Neutrophil (primary cell): ENCODE data around the gene ENOX1.

ENCODE experiments used
- H3K27ac ChIP-seq: fragments of 200-600 bp; sonication (generic); 2 replicates; pipeline ENCODE4 v1.5.1; 2016; ENCODE audit warnings: mild to moderate bottlenecking, moderate library complexity
- H3K27me3 ChIP-seq: fragments of 200-600 bp; sonication (generic); 2 replicates; pipeline ENCODE4 v1.6.0; 2016; ENCODE audit warnings: mild to moderate bottlenecking
- H3K36me3 ChIP-seq: fragments of 200-600 bp; sonication (generic); 2 replicates; pipeline ENCODE4 v1.5.1; 2017
- H3K4me1 ChIP-seq, 2 experiments: fragments of 200-600 bp in 1 of 2; sonication (generic) in 1 of 2; 1 replicate in 1 of 2; 2 replicates in 1 of 2; pipeline versions ENCODE4 v1.5.1 to v1.6.1; 2013 to 2016; ENCODE audit warnings: low read depth in 1 of 2, low read length in 1 of 2, mild to moderate bottlenecking in 1 of 2, moderate library complexity in 1 of 2; ENCODE audit not compliant: control insufficient read depth in 1 of 2, insufficient read depth in 1 of 2
- H3K4me3 ChIP-seq, 2 experiments: fragments of 200-600 bp in 1 of 2; sonication (generic) in 1 of 2; 1 replicate in 1 of 2; 2 replicates in 1 of 2; pipeline ENCODE4 v1.5.1; 2013 to 2016; ENCODE audit warnings: low read depth in 1 of 2, low read length in 1 of 2, mild to moderate bottlenecking in 1 of 2, moderate library complexity in 1 of 2
- H3K9me3 ChIP-seq: fragments of 200-600 bp; sonication (generic); 2 replicates; pipeline ENCODE4 v1.5.1; 2016
- TF ChIP-seq, protein P1 (sequence below): fragments of 200-600 bp; sonication (generic); IDR thresholded peaks from 2 replicates; pipeline ENCODE4 v1.5.1; 2016; ENCODE audit warnings: antibody characterized with exemption

Gene ENOX1

DNA sequence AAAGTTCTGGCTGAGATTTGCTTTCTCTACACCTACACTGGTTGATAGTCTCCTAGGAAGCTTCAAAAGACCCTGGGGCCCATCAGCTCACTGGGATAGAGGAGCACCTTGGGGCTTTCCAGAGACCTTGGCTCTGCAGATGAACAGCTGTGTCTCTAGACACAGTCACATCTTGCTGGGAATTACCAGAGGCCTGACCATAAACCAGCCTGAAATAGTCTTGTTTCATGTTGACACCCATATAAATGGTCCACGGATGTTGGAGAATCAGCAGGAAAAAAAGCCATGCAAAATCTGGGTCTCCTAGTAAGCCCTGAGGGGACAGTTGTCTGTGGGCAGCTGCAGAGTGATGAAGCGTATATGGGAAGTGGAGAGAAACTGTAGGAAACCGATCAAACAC is 555.8 kb downstream of the ENOX1 start:
- Histone ChIP-seq H3K27ac (no peak overlapping the region), H3K9me3 (no peaks in the 10 kb centered on the region), H3K4me3 (no peak overlapping the region), H3K27me3 (no peaks in the 10 kb centered on the region), H3K4me1 (no peaks in the 10 kb centered on the region), H3K36me3 (no peaks in the 10 kb centered on the region)
- TF ChIP-seq, protein P1, sequence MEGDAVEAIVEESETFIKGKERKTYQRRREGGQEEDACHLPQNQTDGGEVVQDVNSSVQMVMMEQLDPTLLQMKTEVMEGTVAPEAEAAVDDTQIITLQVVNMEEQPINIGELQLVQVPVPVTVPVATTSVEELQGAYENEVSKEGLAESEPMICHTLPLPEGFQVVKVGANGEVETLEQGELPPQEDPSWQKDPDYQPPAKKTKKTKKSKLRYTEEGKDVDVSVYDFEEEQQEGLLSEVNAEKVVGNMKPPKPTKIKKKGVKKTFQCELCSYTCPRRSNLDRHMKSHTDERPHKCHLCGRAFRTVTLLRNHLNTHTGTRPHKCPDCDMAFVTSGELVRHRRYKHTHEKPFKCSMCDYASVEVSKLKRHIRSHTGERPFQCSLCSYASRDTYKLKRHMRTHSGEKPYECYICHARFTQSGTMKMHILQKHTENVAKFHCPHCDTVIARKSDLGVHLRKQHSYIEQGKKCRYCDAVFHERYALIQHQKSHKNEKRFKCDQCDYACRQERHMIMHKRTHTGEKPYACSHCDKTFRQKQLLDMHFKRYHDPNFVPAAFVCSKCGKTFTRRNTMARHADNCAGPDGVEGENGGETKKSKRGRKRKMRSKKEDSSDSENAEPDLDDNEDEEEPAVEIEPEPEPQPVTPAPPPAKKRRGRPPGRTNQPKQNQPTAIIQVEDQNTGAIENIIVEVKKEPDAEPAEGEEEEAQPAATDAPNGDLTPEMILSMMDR = no peak

DNA sequence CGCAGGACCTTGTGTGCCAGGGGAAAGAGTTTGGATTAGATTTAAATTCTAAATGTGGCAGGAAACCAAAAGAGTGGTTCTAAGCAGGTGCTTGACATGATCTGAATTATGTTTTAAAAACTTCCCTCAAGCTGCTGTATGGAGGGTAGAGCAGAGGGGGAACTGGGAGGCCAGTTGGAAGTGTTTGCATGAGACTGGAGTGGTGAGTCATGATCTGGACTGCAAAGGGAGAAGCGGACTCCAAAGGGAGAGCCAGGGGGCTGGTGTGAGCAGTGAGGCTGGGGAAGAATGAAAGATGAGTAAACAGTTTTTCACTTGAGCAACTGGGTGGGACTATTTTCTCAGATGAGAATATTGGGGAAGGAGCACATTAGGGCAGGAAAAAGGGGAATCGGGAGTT is 557.3 kb downstream of the ENOX1 start:
- Histone ChIP-seq H3K9me3 (no peaks in the 10 kb centered on the region), H3K36me3 (no peaks in the 10 kb centered on the region), H3K4me3 (no peak overlapping the region), H3K27me3 (no peaks in the 10 kb centered on the region), H3K4me1 (no peaks in the 10 kb centered on the region), H3K27ac (no peak overlapping the region)
- TF ChIP-seq, protein P1 = no peak

DNA sequence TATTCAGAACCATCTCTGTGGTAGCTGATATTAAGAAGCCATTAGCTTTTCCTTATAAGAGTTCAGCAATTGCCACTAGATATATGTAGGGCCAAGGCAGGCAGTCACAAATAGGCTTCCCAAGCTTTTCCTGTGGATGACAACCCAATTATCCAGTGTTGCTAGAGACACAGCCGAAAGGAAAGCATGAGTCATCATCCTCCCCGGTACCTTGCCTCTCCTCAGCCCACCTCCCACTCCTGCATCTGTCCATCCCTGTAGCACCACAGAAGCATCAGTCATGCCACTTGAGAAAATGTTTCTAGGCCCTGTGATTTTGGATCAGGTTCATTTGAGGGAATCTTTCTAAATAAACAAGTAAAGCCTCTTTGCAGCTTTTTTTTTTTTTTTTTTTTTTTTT is 559.1 kb downstream of the ENOX1 start:
- H3K27ac ChIP-seq = no peak overlapping the region
- H3K9me3 ChIP-seq = no peaks in the 10 kb centered on the region
- no peaks in the 10 kb centered on the region for H3K27me3 ChIP-seq
- TF ChIP-seq, protein P1 = no peak
- H3K36me3 ChIP-seq = no peaks in the 10 kb centered on the region
- H3K4me1 ChIP-seq = no peaks in the 10 kb centered on the region
- no peak overlapping the region for H3K4me3 ChIP-seq

DNA sequence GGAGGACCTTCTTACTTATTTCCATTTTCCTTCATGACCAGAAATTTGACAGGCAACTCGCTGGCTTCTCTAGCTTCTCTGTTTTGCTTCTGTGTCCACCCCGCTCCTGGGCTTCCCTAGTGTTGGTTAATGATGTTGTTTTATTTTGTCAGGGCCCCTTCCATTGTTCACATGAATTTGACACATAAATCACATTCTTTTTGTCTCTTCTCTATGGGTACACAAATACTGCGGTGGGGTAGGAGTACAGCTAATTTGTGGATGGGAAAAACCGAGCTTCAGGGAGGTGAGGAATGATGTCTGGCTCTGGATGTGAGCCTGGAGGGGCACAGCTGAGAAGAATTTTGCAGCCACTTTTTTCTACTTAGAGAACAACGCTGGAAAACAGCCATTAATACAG is 563.6 kb downstream of the ENOX1 start:
- Histone ChIP-seq H3K27me3 (no peaks in the 10 kb centered on the region), H3K4me3 (no peak overlapping the region), H3K9me3 (no peaks in the 10 kb centered on the region), H3K4me1 (no peaks in the 10 kb centered on the region), H3K36me3 (no peaks in the 10 kb centered on the region), H3K27ac (no peak overlapping the region)
- TF ChIP-seq, protein P1 = no peak

DNA sequence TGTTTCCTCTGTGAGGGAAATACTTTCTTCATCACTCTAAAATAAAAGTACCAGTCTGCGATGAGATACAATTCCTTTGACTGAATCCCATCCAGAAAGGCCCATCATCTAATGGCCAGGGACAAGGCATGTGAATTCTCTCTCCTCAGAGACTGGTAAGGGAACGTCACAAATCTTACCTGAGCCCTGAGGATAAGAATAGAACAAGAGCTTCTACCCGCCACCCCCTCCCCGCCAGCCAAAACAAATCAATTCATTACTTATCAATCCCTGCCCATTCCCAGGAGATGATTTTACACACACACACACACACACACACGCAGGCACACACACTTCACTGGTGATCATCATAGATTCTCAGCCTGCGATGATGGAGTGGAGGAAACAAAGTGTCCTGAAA is 564.7 kb downstream of the ENOX1 start:
- no peaks in the 10 kb centered on the region for H3K4me1 ChIP-seq
- no peaks in the 10 kb centered on the region for H3K36me3 ChIP-seq
- H3K9me3 ChIP-seq = no peaks in the 10 kb centered on the region
- TF ChIP-seq, protein P1 = no peak
- H3K27me3 ChIP-seq = no peaks in the 10 kb centered on the region
- no peak overlapping the region for H3K4me3 ChIP-seq
- no peak overlapping the region for H3K27ac ChIP-seq

DNA sequence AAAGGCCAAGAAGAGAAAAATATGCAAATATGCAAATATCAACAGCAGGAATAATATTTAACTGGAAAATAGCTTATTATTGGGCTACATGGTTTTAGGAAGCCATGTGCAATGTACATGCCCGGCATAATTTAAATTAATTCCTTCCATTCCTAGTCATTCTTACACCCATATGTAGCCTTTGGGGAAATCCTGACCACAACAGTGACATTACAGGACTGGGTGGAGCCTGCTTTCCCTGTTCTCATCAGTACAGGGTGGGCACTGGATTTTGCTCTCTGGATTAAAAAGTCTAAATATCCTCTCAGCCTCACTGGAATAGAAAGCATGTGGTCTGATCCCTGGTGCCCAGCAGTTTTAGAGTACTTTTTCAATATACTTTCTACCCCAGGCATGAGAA is 565.2 kb downstream of the ENOX1 start:
- Histone ChIP-seq H3K27ac (no peak overlapping the region), H3K9me3 (no peaks in the 10 kb centered on the region), H3K4me3 (no peak overlapping the region), H3K4me1 (no peaks in the 10 kb centered on the region), H3K36me3 (no peaks in the 10 kb centered on the region), H3K27me3 (no peaks in the 10 kb centered on the region)
- TF ChIP-seq, protein P1 = no peak
